Activated T-cell treated with anti-CD3 and anti-CD28 coated beads for 48 hours (primary cell): ENCODE data around the gene DENND1C.
A peak's percentile ranks its signal among the peaks of the same experiment; 100 is the strongest.

Source experiments
- DNase-seq: peaks from one replicate; pipeline ENCODE4 v3.0.0-alpha.2; 2020; ENCODE audit warnings: low read depth

Gene DENND1C

GRCh38 chr19:6478815-6479214 is 2.8 kb downstream of the DENND1C start:
- DNase-seq, result no peak

DNA sequence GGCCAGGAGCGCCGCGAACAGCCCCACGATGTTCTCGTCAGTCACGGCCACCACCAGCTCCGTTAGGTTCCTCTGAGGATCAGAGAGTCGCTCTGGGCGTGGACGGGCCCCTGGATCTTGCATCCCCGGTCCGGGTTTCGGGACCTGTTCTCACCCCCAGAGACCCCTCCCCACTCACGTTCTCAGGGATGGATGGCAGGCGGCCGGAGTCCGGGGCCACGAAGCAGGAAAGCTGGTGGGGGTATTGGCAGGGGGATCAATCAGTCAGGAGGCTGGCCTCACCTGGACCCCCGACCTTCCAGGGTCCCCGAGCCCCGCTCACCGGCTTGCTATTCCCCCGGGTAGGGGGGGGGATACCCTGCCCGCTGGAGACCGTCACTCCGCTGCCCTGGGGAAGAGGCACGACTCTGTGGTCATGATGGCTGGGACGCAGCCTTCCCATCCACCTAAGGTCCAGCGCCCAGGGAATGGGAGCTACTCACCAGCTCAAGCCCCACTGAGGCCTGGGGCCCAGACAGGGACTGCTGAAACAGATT is 4.6 kb downstream of the DENND1C start:
- DNase-seq, result no peak

DNA sequence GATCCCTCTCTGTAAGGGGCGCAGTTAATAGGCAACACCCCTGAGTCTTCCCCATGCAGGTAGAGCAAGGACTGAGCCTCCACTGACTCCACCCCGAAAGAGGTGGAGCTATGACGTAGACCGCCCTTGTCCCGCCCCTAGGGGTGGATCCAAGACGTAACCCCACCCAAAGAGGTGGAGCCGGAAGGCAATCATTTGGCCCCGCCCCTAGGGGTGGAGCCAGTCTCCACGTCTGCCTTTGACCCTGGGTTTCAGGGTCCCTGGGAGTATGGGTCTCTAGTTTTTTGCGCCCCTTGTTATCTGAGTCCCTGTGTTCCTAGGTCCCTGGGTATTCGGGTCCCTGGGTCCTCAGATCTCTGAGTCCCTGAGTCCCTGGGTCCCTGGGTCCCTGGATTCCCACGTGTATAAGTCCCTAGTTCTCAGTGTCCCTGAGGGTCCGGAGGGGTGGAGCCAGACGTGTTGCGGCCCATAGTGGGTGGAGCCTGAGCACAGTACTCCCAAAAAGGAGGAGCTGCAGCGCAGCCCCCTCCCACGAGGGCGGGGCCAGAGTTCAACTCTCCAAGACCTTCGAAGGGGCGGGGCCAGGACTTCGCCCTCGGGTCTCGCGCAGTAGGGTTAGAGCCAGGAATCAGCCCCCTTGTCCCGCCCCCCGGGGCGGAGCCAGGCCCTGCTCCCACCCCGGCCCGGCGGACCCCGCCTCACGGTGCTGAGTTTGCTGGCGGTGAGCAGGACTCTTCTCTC is 5.3 kb downstream of the DENND1C start:
- peak; percentile 71 for DNase-seq

GRCh38 chr19:6475321-6476108 is 6.1 kb downstream of the DENND1C start:
- DNase-seq, result no peak

DNA sequence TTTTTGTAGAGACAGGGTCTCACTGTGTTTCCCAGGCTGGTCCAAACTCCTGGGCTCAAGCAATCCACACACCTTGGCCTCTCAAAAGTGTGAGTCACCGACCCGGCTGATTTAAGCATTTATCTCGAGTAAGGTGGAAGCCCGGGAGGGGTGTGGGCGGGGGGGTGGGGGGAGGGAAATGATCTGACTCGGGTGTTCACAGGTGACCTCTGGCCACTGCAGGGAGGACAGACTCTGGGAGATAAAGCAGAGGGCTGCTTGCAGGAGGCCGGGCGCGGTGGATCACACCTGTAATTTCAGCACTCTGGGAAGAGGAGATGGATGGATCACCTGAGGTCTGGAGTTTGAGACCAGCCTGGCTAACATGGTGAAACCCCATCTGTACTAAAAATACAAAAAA is 7.9 kb downstream of the DENND1C start:
- no peak for DNase-seq

DNA sequence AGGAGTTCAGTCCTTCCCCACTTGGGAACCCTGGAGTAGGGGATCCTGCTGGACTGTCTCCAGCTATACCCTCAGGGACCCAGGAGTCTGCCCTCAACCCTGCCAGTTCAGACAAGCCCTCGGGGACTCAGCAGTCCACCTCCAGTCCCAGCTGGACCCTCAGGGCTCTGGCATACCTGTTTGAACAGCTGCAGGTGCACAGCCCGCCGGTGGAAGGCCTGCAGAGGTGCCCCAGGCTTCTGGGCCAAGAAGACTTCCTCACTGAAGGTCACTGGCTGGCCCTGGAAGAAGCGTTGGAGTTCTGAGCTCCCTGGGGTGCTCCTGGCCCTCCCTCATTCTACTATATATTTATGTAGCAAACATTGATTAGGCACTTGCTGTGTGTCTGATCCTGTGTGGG is 8.9 kb downstream of the DENND1C start:
- no peak for DNase-seq

GRCh38 chr19:6471076-6471475 is 10.5 kb downstream of the DENND1C start:
- DNase-seq, result no peak

GRCh38 chr19:6470173-6470572 is 11.4 kb downstream of the DENND1C start:
- no peak for DNase-seq

DNA sequence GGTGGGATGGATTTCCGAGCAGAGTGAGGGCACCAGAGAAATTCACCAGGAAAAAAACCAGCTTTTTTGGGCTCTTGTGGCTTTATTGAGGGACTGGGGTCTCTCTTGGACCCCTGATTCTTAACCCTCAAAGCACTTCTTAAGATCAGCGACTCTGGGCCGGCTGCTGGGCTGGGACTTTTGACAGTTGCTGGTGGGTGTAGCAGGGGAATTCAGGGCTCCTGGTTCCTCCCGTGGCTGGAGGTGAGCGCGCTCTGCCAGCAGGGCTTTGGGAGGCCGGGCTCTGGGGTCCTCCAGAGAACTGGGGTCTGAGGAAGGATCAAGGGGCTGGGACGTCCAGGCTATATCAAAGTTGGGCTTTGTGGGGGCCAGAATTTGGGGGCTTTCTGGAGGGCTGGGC is 14.2 kb downstream of the DENND1C start:
- no peak for DNase-seq

- no peak for DNase-seq
These were observed 14.9 kb downstream of the DENND1C start for GRCh38 chr19:6466526-6467248.

DNA sequence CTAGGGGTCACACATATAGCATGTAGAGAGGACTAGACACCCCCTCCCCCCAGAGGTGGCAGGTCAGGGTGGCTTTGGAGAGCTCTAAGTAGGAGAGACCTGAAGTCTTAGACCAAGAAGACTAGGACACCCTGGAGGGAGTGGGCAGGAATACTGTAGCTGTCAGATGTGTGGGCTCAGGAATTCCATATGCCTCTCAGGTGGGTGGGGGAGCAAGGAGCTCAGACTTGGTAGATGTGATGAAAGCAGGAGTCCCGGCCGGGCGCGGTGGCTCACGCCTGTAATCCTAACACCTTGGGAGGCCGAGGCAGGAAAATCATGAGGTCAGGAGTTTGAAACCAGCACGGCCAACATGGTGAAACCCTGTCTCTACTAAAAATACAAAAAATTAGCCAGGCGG is 15.9 kb downstream of the DENND1C start:
- no peak for DNase-seq

- DNase-seq, result no peak
These were observed 16.6 kb downstream of the DENND1C start for GRCh38 chr19:6465006-6465405.

DNA sequence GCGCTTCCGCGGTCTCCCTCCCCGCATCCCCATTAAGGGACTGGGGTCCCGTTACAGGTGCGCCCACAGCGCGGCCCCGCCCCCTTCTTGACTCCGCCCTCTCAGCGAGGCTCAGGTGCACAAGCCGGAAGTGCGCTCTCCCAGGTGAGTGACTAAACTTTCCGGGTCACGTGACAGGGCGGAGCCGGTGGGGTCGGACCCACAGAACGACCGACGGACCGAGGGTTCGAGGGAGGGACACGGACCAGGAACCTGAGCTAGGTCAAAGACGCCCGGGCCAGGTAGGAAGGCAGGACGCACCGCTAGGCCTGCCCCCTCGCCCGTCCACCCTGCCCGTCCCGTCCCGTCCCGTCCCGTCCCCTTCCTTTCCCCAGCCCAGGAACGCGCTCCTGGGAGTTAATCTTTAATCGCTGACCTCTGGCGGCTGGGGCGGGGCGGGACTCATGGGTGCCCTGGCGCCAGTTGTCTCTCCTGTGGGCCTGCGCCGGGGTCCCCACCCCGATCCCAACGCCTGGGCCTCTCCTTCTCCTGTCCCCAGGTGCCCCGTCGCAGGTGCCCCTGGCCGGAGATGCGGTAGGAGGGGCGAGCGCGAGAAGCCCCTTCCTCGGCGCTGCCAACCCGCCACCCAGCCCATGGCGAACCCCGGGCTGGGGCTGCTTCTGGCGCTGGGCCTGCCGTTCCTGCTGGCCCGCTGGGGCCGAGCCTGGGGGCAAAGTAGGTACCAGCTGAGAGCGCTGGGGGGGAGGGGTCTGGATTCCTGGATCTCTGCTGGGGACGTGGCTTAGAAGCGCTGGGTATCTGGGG is 17.3 kb downstream of the DENND1C start, which contains the start of gene CRB3:
Gene CRB3 (plus strand): TSS at position 202 of the 804 bp plus-strand sequence. CDS start 431 bp downstream, at position 633.
- DNase-seq, result no peak

- DNase-seq, result peak; percentile 96
These were observed 21.3 kb downstream of the DENND1C start for GRCh38 chr19:6460099-6460884.

- DNase-seq, result peak; percentile 58
These were observed 22.1 kb downstream of the DENND1C start, which contains the start of gene SLC25A23 for GRCh38 chr19:6459262-6460098. TSS of gene SLC25A23 (minus strand) at chr19:6459792. CDS start at chr19:6459628, 164 bp downstream.

GRCh38 chr19:6458695-6459261 is 22.8 kb downstream of the DENND1C start:
- DNase-seq, result no peak

DNA sequence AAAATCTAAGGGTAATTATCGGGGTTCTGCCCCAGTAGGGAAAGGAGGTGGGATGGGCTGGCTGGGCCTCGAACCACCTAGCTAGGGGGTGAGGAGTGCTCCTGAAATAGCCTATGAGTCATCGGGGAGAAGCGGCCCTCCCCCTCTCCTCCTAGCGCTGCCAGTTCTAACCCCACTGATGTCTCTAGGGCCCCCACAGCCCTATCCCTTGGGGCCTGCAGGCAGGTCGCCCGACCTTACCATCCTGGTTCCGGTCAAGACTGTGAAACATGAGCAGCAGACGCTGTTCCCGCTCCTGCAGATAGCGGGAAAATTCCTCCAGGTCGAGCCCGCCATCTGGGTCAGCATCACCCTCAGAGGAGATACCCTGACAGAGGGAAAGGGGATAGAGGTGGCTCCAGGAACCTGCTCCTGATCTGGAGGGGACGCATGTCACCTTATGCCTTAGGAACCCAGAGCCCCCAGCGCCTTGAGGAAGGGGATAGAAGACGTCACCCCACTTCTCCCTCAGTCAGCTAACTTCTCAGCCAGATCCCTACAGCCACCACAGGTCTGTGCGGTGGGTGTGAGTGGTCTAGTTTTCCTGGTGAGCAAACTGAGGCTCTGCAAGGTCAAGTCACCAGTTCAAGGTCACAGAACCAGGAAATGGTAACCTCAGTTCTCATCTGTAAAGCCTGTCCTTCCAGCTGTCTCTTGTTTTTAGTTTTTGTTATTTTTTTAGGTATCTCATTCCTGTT is 23.5 kb downstream of the DENND1C start:
- no peak for DNase-seq

DNA sequence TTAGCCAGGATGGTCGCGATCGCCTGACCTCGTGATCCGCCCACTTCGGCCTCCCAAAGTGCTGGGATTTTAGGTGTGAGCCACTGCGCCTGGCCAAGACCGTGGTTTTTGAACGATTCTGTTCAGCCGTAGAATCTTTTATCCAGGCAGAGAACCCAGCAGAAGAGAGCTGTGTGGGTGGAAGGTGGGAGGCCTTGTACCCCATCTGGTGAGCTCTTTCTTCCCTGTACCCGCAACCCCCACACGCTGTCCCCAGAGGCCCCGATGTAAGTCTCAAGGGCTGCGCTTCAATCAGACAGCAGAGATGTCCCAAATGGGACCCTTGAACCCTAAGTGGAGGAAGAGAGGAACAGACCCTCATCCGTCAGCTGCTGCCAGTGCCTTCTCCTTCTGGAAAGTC is 25.7 kb downstream of the DENND1C start:
- no peak for DNase-seq
